Measurements from ENCODE around the gene PLEK. TPM values are rescaled to one million over a fixed set of nuclear protein-coding genes. Genes with fewer than 3 reads are reported as not detected.

Gene PLEK
- total RNA-seq, 4 donors from 2014 or later, result under 0.01 to 7.5 (median 3.4) TPM

- DNase-seq, result no peak
- no peaks in the 10 kb centered on the region for H3K36me3 ChIP-seq
- no peaks in the 10 kb centered on the region for H3K4me1 ChIP-seq
- no peak overlapping the region for H3K27ac ChIP-seq
- H3K9me3 ChIP-seq, result no peaks in the 10 kb centered on the region
- no peaks in the 10 kb centered on the region for H3K27me3 ChIP-seq
- TF ChIP-seq POLR2A (IDR thresholded peaks at IDR 0.05), result no peak
- TF ChIP-seq, protein P1, sequence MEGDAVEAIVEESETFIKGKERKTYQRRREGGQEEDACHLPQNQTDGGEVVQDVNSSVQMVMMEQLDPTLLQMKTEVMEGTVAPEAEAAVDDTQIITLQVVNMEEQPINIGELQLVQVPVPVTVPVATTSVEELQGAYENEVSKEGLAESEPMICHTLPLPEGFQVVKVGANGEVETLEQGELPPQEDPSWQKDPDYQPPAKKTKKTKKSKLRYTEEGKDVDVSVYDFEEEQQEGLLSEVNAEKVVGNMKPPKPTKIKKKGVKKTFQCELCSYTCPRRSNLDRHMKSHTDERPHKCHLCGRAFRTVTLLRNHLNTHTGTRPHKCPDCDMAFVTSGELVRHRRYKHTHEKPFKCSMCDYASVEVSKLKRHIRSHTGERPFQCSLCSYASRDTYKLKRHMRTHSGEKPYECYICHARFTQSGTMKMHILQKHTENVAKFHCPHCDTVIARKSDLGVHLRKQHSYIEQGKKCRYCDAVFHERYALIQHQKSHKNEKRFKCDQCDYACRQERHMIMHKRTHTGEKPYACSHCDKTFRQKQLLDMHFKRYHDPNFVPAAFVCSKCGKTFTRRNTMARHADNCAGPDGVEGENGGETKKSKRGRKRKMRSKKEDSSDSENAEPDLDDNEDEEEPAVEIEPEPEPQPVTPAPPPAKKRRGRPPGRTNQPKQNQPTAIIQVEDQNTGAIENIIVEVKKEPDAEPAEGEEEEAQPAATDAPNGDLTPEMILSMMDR (IDR thresholded peaks at IDR 0.05), result no peak
- intact Hi-C loops (cut with DNase I; ENCODE audit: low total_unique reads), result no loop called here
- no peak overlapping the region for H3K4me3 ChIP-seq
These were observed 2.3 kb upstream of the PLEK start for GRCh38 chr2:68362749-68363148.

GRCh38 chr2:68363721-68364120 lies 1.4 kb upstream of the PLEK start:
- no peak overlapping the region for H3K27ac ChIP-seq
- no peak overlapping the region for H3K4me3 ChIP-seq
- no peaks in the 10 kb centered on the region for H3K27me3 ChIP-seq
- TF ChIP-seq POLR2A (IDR thresholded peaks at IDR 0.05), result no peak
- TF ChIP-seq, protein P1 (IDR thresholded peaks at IDR 0.05), result no peak
- intact Hi-C loops (cut with DNase I; ENCODE audit: low total_unique reads), result no loop called here
- no peaks in the 10 kb centered on the region for H3K9me3 ChIP-seq
- H3K36me3 ChIP-seq, result no peaks in the 10 kb centered on the region
- no peaks in the 10 kb centered on the region for H3K4me1 ChIP-seq
- no peak for DNase-seq

DNA sequence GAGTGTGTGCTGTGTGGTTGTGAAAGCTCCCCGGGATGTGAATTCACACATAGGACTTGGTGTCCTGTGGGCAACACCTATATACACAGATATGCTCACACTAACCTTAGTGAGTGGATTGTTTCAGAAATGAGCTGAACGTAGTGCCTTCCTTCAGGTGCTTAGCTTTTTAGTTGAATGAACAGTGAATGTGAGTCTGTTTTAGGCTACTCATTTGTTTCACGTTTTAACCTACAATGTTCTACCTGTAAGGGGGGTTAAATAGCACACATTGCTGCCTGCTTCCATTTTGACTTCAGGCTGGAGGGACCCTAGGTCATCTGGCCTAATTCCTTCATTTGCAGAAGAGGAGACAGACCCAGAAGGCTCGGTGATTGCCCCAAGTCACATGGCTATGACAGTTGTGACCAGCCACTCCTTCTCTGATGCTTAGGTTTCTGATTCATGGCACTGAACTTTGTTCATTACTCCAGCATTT lies 1.0 kb downstream of the PLEK start:
- Histone ChIP-seq H3K27ac (no peak overlapping the region), H3K4me1 (no peaks in the 10 kb centered on the region), H3K9me3 (no peaks in the 10 kb centered on the region), H3K4me3 (no peak overlapping the region), H3K36me3 (no peaks in the 10 kb centered on the region), H3K27me3 (no peaks in the 10 kb centered on the region)
- no peak for DNase-seq
- intact Hi-C loops (cut with DNase I; ENCODE audit: low total_unique reads), result no loop called here
- TF ChIP-seq, protein P1 (IDR thresholded peaks at IDR 0.05), result no peak
- no peak for TF ChIP-seq POLR2A (IDR thresholded peaks at IDR 0.05)

- Histone ChIP-seq H3K4me3 (no peak overlapping the region), H3K4me1 (no peaks in the 10 kb centered on the region), H3K27me3 (no peaks in the 10 kb centered on the region), H3K36me3 (no peaks in the 10 kb centered on the region), H3K9me3 (no peaks in the 10 kb centered on the region), H3K27ac (no peak overlapping the region)
- intact Hi-C loops (cut with DNase I; ENCODE audit: low total_unique reads), result no loop called here
- TF ChIP-seq, protein P1 (IDR thresholded peaks at IDR 0.05), result no peak
- TF ChIP-seq POLR2A (IDR thresholded peaks at IDR 0.05), result no peak
- DNase-seq, result no peak
These were observed 3.0 kb downstream of the PLEK start for GRCh38 chr2:68367953-68368653.

- Histone ChIP-seq H3K27me3 (no peaks in the 10 kb centered on the region), H3K9me3 (no peaks in the 10 kb centered on the region), H3K36me3 (no peaks in the 10 kb centered on the region), H3K4me3 (no peak overlapping the region), H3K27ac (no peak overlapping the region), H3K4me1 (no peaks in the 10 kb centered on the region)
- DNase-seq, result peak in 1 of 2 donors; percentile 17
- no peak for TF ChIP-seq POLR2A (IDR thresholded peaks at IDR 0.05)
- TF ChIP-seq, protein P1 (IDR thresholded peaks at IDR 0.05), result no peak
- intact Hi-C loops (cut with DNase I; ENCODE audit: low total_unique reads), result no loop called here
These were observed 3.7 kb downstream of the PLEK start for GRCh38 chr2:68368654-68369336.

All from uterus (tissue), 4 donors.